HCT116 (cell line): ENCODE results near the gene OPN5. TPM values are rescaled to one million over a fixed set of nuclear protein-coding genes. Genes with fewer than 3 reads are reported as not detected.

Experiments used
- ATAC-seq: fragments of 200-7000 bp; cut with Tn5 transposase; 2 replicates; pipeline ENCODE4 v1.9.1; 2020; ENCODE audit warnings: mild to moderate bottlenecking, moderate library complexity
- BruUV-seq: library from RNA; stranded (reverse); fragments of 400-500 nt; replicated peaks from 2 replicates; lab custom pipeline; 2021; lab: Mats Ljungman, UMichigan
- CTCF ChIA-PET: fragments of 300-600 bp; sonication (Branson Sonifier 250); formaldehyde crosslinking; loops from one replicate; lab custom pipeline; 2021; ENCODE audit warnings: antibody characterized with exemption; lab: Charles Lee
- POLR2A ChIA-PET: fragments of 300-600, 350-600 bp; sonication (Branson Sonifier 250); formaldehyde crosslinking; loops from one replicate; lab custom pipeline; 2021; ENCODE audit warnings: antibody characterized with exemption; lab: Charles Lee
- RAD21 ChIA-PET, 2 experiments: fragments of 300-600 bp; sonication (Branson Sonifier 250); formaldehyde crosslinking; loops; one replicate each; lab custom pipeline; 2023; ENCODE audit warnings: low total read pairs in 2 of 2; ENCODE audit not compliant: uncharacterized antibody in 2 of 2, unreplicated experiment in 2 of 2, low non-redundant PET in 1 of 2; lab: Charles Lee
- DNase-seq: peaks from one replicate; pipeline ENCODE4 v3.0.0-alpha.2; 2010; ENCODE audit warnings: low read depth, low spot score
- H2AFZ ChIP-seq: fragments of 200-600 bp; shearing (Covaris generic), sonication (generic); 2 replicates; pipeline ENCODE4 v1.6.1; 2017; ENCODE audit warnings: low read depth, mixed run types, mixed read lengths, antibody characterized with exemption, low read length; ENCODE audit not compliant: poor library complexity, severe bottlenecking
- H3K27ac ChIP-seq: 2 replicates; pipeline ENCODE4 v1.5.1; 2012; ENCODE audit warnings: low read depth, low read length
- H3K27me3 ChIP-seq: fragments of 200-600 bp; sonication (generic); 2 replicates; pipeline ENCODE4 v1.6.1; 2016; ENCODE audit warnings: mixed run types, low read length, mixed read lengths; ENCODE audit not compliant: insufficient read depth
- H3K36me3 ChIP-seq, 2 experiments: fragments of 200-500 bp in 1 of 2; fragments of 200-600 bp in 1 of 2; sonication (Bioruptor generic) in 1 of 2; sonication (generic) in 1 of 2; 2 replicates each; pipeline versions ENCODE4 v1.5.1 to v1.6.1; 2014 to 2016; ENCODE audit warnings: low read length in 2 of 2, inconsistent platforms in 1 of 2, mixed read lengths in 1 of 2, mixed run types in 1 of 2; ENCODE audit not compliant: insufficient read depth in 2 of 2, control insufficient read depth in 1 of 2
- H3K4me1 ChIP-seq, 2 experiments: fragments of 200-600 bp in 1 of 2; sonication (generic) in 1 of 2; 2 replicates each; pipeline versions ENCODE4 v1.5.1 to v1.6.1; 2012 to 2017; ENCODE audit warnings: low read length in 2 of 2, inconsistent platforms in 1 of 2, mild to moderate bottlenecking in 1 of 2, mixed read lengths in 1 of 2, mixed run types in 1 of 2, moderate library complexity in 1 of 2; ENCODE audit not compliant: insufficient read depth in 2 of 2, control insufficient read depth in 1 of 2
- H3K4me2 ChIP-seq: fragments of 200-600 bp; sonication (generic); 2 replicates; pipeline ENCODE4 v1.6.1; 2017; ENCODE audit warnings: mixed run types, low read length, mixed read lengths
- H3K4me3 ChIP-seq, 2 experiments: fragments of 200-600 bp in 1 of 2; sonication (generic) in 1 of 2; replicated peaks in 1 of 2; 2 replicates each; pipeline ENCODE4 v1.5.1; 2011 to 2016; ENCODE audit warnings: low read length in 2 of 2, control low read depth in 1 of 2, low read depth in 1 of 2, mild to moderate bottlenecking in 1 of 2, mixed read lengths in 1 of 2, mixed run types in 1 of 2
- H3K79me2 ChIP-seq: fragments of 200-600 bp; sonication (generic); 2 replicates; pipeline ENCODE4 v1.6.1; 2017; ENCODE audit warnings: mild to moderate bottlenecking, mixed run types, low read length, moderate library complexity, mixed read lengths; ENCODE audit not compliant: insufficient read depth
- H3K9ac ChIP-seq: fragments of 200-600 bp; sonication (generic); 2 replicates; pipeline ENCODE4 v1.6.1; 2016; ENCODE audit warnings: low read length, mixed read lengths
- H3K9me2 ChIP-seq: fragments of 200-600 bp; sonication (generic), shearing (Covaris generic); 2 replicates; pipeline ENCODE4 v1.6.1; 2017; ENCODE audit warnings: mixed run types, mild to moderate bottlenecking, moderate library complexity; ENCODE audit not compliant: insufficient read depth
- H3K9me3 ChIP-seq, 2 experiments: fragments of 200-500 bp in 1 of 2; fragments of 200-600 bp in 1 of 2; sonication (Bioruptor generic) in 1 of 2; sonication (generic) in 1 of 2; 2 replicates each; pipeline ENCODE4 v1.6.1; 2014 to 2017; ENCODE audit warnings: low read length in 2 of 2, mixed read lengths in 2 of 2, inconsistent platforms in 1 of 2, low read depth in 1 of 2, mild to moderate bottlenecking in 1 of 2, mixed run types in 1 of 2, moderate library complexity in 1 of 2; ENCODE audit not compliant: control insufficient read depth in 1 of 2, insufficient read depth in 1 of 2
- H4K20me1 ChIP-seq: fragments of 200-600 bp; sonication (generic), shearing (Covaris generic); 2 replicates; pipeline ENCODE4 v1.6.1; 2017; ENCODE audit warnings: mixed run types, mild to moderate bottlenecking, moderate library complexity; ENCODE audit not compliant: insufficient read depth
- CBX3 ChIP-seq: IDR thresholded peaks from 2 replicates; pipeline ENCODE4 v1.6.1; 2012; ENCODE audit warnings: low read depth
- CEBPB ChIP-seq: IDR thresholded peaks from 2 replicates; pipeline ENCODE4 v1.6.1; 2012; ENCODE audit warnings: low read depth
- ELF1 ChIP-seq: IDR thresholded peaks from 2 replicates; pipeline ENCODE4 v1.6.1; 2012; ENCODE audit warnings: low read depth, borderline replicate concordance
- EZH2 ChIP-seq: fragments of 200-600 bp; sonication (generic); IDR thresholded peaks from 2 replicates; pipeline ENCODE4 v1.6.1; 2017; ENCODE audit warnings: antibody characterized with exemption, mixed run types
- EZH2phosphoT487 ChIP-seq: fragments of 200-600 bp; IDR thresholded peaks from 2 replicates; pipeline ENCODE4 v1.6.1; 2018; ENCODE audit warnings: antibody characterized with exemption, borderline replicate concordance
- FOSL1 ChIP-seq: IDR thresholded peaks from 2 replicates; pipeline ENCODE4 v1.6.1; 2012; ENCODE audit warnings: low read depth
- JUND ChIP-seq: IDR thresholded peaks from 2 replicates; pipeline ENCODE4 v1.6.1; 2012
- POLR2A ChIP-seq: IDR thresholded peaks from 2 replicates; pipeline ENCODE4 v1.7.0; 2011; ENCODE audit warnings: borderline replicate concordance; ENCODE audit not compliant: insufficient read depth, insufficient read length; ENCODE audit errors: extremely low read depth
- POLR2AphosphoS5 ChIP-seq: IDR thresholded peaks from 2 replicates; pipeline ENCODE4 v1.6.1; 2011; ENCODE audit warnings: mild to moderate bottlenecking, low read depth, low read length, moderate library complexity
- RAD21 ChIP-seq: IDR thresholded peaks from 2 replicates; pipeline ENCODE4 v1.6.1; 2012; ENCODE audit warnings: low read depth, mild to moderate bottlenecking
- SIN3A ChIP-seq: IDR thresholded peaks from 2 replicates; pipeline ENCODE4 v1.6.1; 2012; ENCODE audit warnings: low read depth
- SRF ChIP-seq: IDR thresholded peaks from 2 replicates; pipeline ENCODE4 v1.6.1; 2012; ENCODE audit warnings: low read depth
- TCF7L2 ChIP-seq: IDR thresholded peaks from 2 replicates; pipeline ENCODE4 v1.7.0; 2011; ENCODE audit warnings: borderline replicate concordance, inconsistent platforms; ENCODE audit not compliant: insufficient read depth, insufficient read length; ENCODE audit errors: extremely low read depth
- YY1 ChIP-seq: IDR thresholded peaks from 2 replicates; pipeline ENCODE4 v1.6.1; 2011; ENCODE audit warnings: low read length, low read depth, moderate library complexity, mild to moderate bottlenecking; ENCODE audit not compliant: insufficient replicate concordance; ENCODE audit errors: extremely low read depth
- ZFX ChIP-seq: fragments of 450-650 bp; IDR thresholded peaks from 2 replicates; pipeline ENCODE4 v1.6.1; 2017
- intact Hi-C: fragments of 100-400 bp; cut with micrococcal nuclease; formaldehyde crosslinking; loops from 2 replicates; pipeline ENCODE4 v1.10.0; 2022
- total RNA-seq: library from RNA; stranded (reverse); gene quantifications from one replicate; pipeline ENCODE4 v1.2.1, GENCODE V29; 2021; ENCODE audit not compliant: unreplicated experiment
- TF ChIP-seq, protein P1 (sequence below): IDR thresholded peaks from 2 replicates; pipeline ENCODE4 v1.6.1; 2011; ENCODE audit warnings: mild to moderate bottlenecking, low read length, moderate library complexity; ENCODE audit not compliant: insufficient replicate concordance; ENCODE audit errors: extremely low read depth
- TF ChIP-seq, protein P2 (sequence below): IDR thresholded peaks from 2 replicates; pipeline ENCODE4 v1.6.1; 2012
- TF ChIP-seq, protein P3 (sequence below): IDR thresholded peaks from 2 replicates; pipeline ENCODE4 v1.6.1; 2012
- TF ChIP-seq, protein P4 (sequence below), 3 experiments: fragments of 200-600 bp in 1 of 3; sonication (generic) in 1 of 3; IDR thresholded peaks in 2 of 3; conservative IDR thresholded peaks in 1 of 3; 2 replicates each; pipeline ENCODE4 v1.5.1; 2012 to 2017; ENCODE audit warnings: low read depth in 2 of 3, low read length in 2 of 3, antibody characterized with exemption in 1 of 3, borderline replicate concordance in 1 of 3, control low read depth in 1 of 3, mild to moderate bottlenecking in 1 of 3, mixed read lengths in 1 of 3, mixed run types in 1 of 3, moderate library complexity in 1 of 3; ENCODE audit not compliant: insufficient read depth in 1 of 3

Gene OPN5
- total RNA-seq, 1 experiment from 2014 or later = not detected

DNA sequence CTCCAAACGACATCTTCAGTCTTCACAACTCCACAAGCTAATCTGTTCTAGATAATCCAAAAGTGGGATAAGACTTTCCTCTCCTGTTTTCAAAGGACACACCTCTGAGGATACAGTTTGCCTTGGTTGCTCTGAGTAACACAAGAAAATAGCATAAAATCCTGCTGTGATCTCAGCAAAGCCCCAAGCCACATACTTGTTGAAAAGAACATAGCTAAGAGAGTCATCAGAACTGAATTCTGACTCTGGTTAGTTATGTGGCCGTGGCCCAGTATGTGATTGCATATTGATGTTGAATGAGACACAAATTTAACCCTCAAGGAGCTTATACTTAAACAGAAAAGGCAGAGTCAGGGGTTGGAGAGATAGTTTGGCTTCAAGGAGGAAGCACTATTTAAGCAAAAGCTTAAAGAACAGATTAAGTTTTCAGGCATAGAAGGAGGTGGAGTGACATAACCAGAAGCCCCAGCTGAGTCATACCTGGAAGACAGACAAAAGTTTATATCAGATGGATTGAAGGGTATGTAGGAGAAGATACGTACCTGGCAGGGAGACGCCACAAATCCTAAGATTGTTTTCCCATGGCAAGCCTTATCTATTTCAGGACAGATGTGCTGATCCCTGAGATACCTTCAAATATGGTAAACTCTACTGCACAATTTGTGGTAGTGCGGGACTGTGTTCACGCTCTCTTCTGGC lies 41.2 kb downstream of the OPN5 start:
- ChIA-PET RAD21 (no interaction called here), POLR2A (no interaction called here)

More for the DNA sequence above, 41.2 kb downstream of the OPN5 start:
- CTCF ChIA-PET = no interaction called here
- Histone ChIP-seq H3K79me2 (no peaks in the 10 kb centered on the region), H3K36me3 (no peaks in the 10 kb centered on the region), H3K9ac (no peak overlapping the region), H3K27me3 (no peaks in the 10 kb centered on the region), H3K9me3 (no peaks in the 10 kb centered on the region), H3K4me3 (no peak overlapping the region), H3K4me2 (no peak overlapping the region), H3K27ac (no peak overlapping the region), H3K9me2 (no peaks in the 10 kb centered on the region), H3K4me1 (no peaks in the 10 kb centered on the region), H2AFZ (no peak overlapping the region), H4K20me1 (no peaks in the 10 kb centered on the region)
- DNase-seq (no peak), ATAC-seq (no peak)
- BruUV-seq = no TSS peak
- TF ChIP-seq JUND (no peak), FOSL1 (no peak), RAD21 (no peak), POLR2A (no peak), SRF (no peak), TCF7L2 (no peak), SIN3A (no peak), ZFX (no peak), EZH2 (no peak), YY1 (no peak), CBX3 (no peak), ELF1 (no peak), EZH2phosphoT487 (no peak), CEBPB (no peak), POLR2AphosphoS5 (no peak)
- TF ChIP-seq, protein P1, sequence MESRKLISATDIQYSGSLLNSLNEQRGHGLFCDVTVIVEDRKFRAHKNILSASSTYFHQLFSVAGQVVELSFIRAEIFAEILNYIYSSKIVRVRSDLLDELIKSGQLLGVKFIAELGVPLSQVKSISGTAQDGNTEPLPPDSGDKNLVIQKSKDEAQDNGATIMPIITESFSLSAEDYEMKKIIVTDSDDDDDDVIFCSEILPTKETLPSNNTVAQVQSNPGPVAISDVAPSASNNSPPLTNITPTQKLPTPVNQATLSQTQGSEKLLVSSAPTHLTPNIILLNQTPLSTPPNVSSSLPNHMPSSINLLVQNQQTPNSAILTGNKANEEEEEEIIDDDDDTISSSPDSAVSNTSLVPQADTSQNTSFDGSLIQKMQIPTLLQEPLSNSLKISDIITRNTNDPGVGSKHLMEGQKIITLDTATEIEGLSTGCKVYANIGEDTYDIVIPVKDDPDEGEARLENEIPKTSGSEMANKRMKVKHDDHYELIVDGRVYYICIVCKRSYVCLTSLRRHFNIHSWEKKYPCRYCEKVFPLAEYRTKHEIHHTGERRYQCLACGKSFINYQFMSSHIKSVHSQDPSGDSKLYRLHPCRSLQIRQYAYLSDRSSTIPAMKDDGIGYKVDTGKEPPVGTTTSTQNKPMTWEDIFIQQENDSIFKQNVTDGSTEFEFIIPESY = no peak
- TF ChIP-seq, protein P2, sequence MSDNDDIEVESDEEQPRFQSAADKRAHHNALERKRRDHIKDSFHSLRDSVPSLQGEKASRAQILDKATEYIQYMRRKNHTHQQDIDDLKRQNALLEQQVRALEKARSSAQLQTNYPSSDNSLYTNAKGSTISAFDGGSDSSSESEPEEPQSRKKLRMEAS = no peak
- TF ChIP-seq, protein P3, sequence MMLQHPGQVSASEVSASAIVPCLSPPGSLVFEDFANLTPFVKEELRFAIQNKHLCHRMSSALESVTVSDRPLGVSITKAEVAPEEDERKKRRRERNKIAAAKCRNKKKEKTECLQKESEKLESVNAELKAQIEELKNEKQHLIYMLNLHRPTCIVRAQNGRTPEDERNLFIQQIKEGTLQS = no peak
- TF ChIP-seq, protein P4, sequence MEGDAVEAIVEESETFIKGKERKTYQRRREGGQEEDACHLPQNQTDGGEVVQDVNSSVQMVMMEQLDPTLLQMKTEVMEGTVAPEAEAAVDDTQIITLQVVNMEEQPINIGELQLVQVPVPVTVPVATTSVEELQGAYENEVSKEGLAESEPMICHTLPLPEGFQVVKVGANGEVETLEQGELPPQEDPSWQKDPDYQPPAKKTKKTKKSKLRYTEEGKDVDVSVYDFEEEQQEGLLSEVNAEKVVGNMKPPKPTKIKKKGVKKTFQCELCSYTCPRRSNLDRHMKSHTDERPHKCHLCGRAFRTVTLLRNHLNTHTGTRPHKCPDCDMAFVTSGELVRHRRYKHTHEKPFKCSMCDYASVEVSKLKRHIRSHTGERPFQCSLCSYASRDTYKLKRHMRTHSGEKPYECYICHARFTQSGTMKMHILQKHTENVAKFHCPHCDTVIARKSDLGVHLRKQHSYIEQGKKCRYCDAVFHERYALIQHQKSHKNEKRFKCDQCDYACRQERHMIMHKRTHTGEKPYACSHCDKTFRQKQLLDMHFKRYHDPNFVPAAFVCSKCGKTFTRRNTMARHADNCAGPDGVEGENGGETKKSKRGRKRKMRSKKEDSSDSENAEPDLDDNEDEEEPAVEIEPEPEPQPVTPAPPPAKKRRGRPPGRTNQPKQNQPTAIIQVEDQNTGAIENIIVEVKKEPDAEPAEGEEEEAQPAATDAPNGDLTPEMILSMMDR (IDR thresholded peaks at IDR 0.05 in 2 of 3, conservative IDR thresholded peaks at IDR 0.05 in 1 of 3; ENCODE audit: borderline replicate concordance in 1 of 3, insufficient read depth in 1 of 3, low read depth in 2 of 3, low read length in 2 of 3) = no peak
- intact Hi-C loops = no loop called here
